ENCODE data around the gene OSMR. TPM values are rescaled to one million over a fixed set of nuclear protein-coding genes. Genes with fewer than 3 reads are reported as not detected.

OSMR gene
- 52.6 and 59.1 TPM in 2 replicates for total RNA-seq

GRCh38 chr5:38845526-38846378, at the start of gene OSMR:
TSS of gene OSMR (plus strand) at chr5:38846012. CDS start at chr5:38869045, 23,033 bp downstream.

Other genes starting within 250 kb of the OSMR start
- gene RICTOR, start 228.4 kb downstream of the OSMR start, total RNA-seq, result 45.7 and 54.8 TPM in 2 replicates